Thyroid gland (tissue), 4 donors: Measurements from ENCODE around the gene UBE2V1.

Source experiments
- POLR2A ChIP-seq, 2 donors: fragments of 450-650 bp; IDR thresholded peaks; one replicate each; pipeline ENCODE4 v1.6.1; 2017; ENCODE audit warnings: antibody characterized with exemption in 2 of 2, mild to moderate bottlenecking in 2 of 2, moderate library complexity in 1 of 2
- TF ChIP-seq, protein P1 (sequence below), 6 experiments: fragments of 200-600 bp in 3 of 6; fragments of 450-650 bp in 3 of 6; sonication (generic) in 3 of 6; IDR thresholded peaks; one replicate each; pipeline ENCODE4 v1.5.1; 2016 to 2019; ENCODE audit warnings: antibody characterized with exemption in 6 of 6, mild to moderate bottlenecking in 2 of 6, inconsistent platforms in 1 of 6, moderate library complexity in 1 of 6

DNA sequence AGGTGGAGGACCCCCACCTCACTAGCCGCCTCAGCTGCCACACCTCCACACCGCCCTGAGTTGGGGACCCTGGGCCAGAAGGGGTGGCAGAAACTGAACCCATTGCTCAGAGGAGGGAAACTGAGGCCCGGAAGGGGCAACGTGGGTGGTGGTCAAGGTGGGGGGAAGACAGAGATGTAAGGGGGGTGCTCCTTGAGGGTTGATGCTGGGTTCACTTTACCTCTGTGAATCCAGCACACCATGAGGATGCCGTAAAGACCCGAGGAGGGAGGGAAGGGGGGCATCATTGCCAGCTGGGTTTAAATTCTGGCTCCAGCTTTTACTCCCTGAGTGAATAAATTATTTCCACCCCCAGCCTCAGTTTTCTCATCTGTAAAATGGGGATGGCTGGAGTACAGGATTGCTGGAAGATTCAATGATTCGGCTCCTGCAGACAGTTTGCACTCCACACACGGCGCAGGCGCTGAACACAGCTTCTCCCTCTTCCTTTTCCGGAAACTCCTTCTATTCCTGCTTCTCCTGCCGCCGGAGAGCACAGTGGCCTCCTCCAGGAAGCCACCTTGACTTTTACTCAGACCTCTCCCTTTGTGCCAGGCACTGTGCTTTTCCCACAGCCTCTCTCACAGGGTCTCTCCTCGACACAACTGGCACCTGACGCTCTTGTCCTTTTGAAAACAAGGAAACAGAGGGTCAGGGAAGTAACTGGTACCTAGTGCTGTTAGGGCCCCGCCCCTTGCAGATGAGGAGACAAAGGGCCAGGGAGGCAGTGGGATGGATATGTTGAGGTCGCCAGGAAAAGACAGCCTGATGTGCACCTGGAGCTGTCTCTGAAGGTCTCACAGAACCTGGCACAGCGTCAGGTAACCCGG lies 59.4 kb downstream of the UBE2V1 start:
- TF ChIP-seq POLR2A (IDR thresholded peaks at IDR 0.05): no peak
- TF ChIP-seq, protein P1, sequence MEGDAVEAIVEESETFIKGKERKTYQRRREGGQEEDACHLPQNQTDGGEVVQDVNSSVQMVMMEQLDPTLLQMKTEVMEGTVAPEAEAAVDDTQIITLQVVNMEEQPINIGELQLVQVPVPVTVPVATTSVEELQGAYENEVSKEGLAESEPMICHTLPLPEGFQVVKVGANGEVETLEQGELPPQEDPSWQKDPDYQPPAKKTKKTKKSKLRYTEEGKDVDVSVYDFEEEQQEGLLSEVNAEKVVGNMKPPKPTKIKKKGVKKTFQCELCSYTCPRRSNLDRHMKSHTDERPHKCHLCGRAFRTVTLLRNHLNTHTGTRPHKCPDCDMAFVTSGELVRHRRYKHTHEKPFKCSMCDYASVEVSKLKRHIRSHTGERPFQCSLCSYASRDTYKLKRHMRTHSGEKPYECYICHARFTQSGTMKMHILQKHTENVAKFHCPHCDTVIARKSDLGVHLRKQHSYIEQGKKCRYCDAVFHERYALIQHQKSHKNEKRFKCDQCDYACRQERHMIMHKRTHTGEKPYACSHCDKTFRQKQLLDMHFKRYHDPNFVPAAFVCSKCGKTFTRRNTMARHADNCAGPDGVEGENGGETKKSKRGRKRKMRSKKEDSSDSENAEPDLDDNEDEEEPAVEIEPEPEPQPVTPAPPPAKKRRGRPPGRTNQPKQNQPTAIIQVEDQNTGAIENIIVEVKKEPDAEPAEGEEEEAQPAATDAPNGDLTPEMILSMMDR (IDR thresholded peaks at IDR 0.05): no peak
